Suprapubic skin (tissue), 4 donors: ENCODE data around the gene ZNF613.

Source experiments
- POLR2A ChIP-seq, 2 donors: fragments of 450-650 bp; IDR thresholded peaks; one replicate each; pipeline ENCODE4 v1.6.1; 2017; ENCODE audit warnings: antibody characterized with exemption in 2 of 2, mild to moderate bottlenecking in 2 of 2, moderate library complexity in 2 of 2
- POLR2AphosphoS5 ChIP-seq, 3 donors: sonication (generic); formaldehyde crosslinking; IDR thresholded peaks; one replicate each; pipeline ENCODE4 v1.6.1; 2017; ENCODE audit warnings: antibody characterized with exemption in 3 of 3

DNA sequence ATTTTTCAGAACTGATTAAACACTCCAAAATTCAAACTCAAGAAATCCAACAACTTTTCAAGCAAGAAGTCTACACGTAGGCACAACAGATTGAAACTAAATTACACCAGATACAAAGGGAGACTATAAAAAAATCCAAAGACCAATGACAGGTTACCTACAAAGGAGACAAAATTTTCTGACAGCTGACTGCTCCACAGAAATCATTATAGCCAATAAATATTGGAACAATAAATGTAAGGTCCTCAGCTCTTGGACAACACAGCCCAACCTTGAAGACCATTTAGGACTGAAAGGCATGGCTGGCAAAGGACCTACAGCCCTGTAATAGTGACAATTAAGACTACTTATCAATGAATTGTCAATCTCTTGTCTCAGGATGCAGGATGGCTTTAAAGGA is 43.4 kb downstream of the ZNF613 start:
- TF ChIP-seq POLR2A (IDR thresholded peaks at IDR 0.05) (no peak), POLR2AphosphoS5 (IDR thresholded peaks at IDR 0.05) (no peak)
